ENCODE measurements around the gene PIK3AP1.

The PIK3AP1 gene

DNA sequence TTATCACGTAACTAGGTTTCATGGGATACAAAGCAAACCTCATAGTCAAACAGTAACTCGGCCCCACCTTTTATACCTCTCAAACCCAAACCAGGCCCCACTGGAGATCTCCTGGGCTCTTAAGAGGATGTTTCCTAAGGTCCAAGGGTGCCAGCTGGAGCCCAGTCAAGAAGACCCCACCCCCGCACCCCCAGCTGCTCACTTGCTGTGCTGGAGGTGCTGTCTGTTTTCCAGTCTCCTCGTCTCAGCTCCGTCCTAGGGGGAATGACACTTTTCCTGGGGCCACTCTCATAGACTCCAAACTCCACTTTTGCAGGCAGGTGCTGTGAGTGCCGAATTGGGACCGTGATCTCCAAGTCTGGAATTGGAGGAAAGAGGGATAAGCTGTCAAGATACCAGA, 110.8 kb downstream of the PIK3AP1 start:
- Histone ChIP-seq H3K4me2 (ENCODE audit: low read depth, low read length) (no peak overlapping the region), H2AFZ (ENCODE audit: low read length) (no peak overlapping the region), H3K27me3 (replicated peaks; ENCODE audit: insufficient read depth, low read length) (no peaks in the 10 kb centered on the region)

DNA sequence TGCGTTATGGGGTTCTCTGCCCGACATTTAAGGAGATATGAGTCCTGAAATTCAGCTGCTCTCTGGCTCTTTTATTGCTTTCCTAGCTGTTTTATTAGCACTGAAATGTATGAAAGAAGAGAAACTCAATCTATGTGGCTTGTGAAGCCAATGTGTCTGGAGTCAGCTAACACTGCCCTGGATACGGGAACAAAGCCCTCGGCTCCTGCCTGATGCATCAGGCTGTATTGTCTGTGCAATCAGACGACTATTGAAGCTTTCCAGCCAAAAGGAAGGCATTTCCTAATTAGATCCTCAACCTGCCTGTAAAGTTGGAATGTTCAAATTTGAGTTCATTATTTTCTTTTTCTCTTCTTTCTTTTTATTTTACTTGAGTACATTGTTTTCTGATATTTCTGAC, 111.5 kb downstream of the PIK3AP1 start:
- H3K9me3 ChIP-seq (replicated peaks; ENCODE audit: insufficient read depth, low read length) = no peaks in the 10 kb centered on the region
- TF ChIP-seq EZH2 (optimal IDR thresholded peaks at IDR 0.05; ENCODE audit: low read depth, low read length) (no peak), EZH2phosphoT487 (IDR thresholded peaks at IDR 0.05; ENCODE audit: low read length) (no peak)
- TF ChIP-seq, protein P1, sequence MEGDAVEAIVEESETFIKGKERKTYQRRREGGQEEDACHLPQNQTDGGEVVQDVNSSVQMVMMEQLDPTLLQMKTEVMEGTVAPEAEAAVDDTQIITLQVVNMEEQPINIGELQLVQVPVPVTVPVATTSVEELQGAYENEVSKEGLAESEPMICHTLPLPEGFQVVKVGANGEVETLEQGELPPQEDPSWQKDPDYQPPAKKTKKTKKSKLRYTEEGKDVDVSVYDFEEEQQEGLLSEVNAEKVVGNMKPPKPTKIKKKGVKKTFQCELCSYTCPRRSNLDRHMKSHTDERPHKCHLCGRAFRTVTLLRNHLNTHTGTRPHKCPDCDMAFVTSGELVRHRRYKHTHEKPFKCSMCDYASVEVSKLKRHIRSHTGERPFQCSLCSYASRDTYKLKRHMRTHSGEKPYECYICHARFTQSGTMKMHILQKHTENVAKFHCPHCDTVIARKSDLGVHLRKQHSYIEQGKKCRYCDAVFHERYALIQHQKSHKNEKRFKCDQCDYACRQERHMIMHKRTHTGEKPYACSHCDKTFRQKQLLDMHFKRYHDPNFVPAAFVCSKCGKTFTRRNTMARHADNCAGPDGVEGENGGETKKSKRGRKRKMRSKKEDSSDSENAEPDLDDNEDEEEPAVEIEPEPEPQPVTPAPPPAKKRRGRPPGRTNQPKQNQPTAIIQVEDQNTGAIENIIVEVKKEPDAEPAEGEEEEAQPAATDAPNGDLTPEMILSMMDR (IDR thresholded peaks at IDR 0.05; ENCODE audit: low read length) = no peak
- H3F3A ChIP-seq (ENCODE audit: insufficient read depth, low read length) = no peaks in the 10 kb centered on the region
- H3K36me3 ChIP-seq (replicated peaks; ENCODE audit: insufficient read depth, low read length) = no peaks in the 10 kb centered on the region
- H3K27ac ChIP-seq (ENCODE audit: low read length) = no peak overlapping the region
- H3K4me3 ChIP-seq (ENCODE audit: low read length) = no peak overlapping the region
- H3K9ac ChIP-seq (ENCODE audit: low read length) = no peak overlapping the region
- H3K9me2 ChIP-seq (replicated peaks; ENCODE audit: insufficient read depth, low read length) = no peaks in the 10 kb centered on the region
- no peak for DNase-seq
- H3K4me1 ChIP-seq (ENCODE audit: low read length) = no peaks in the 10 kb centered on the region
- H2AFZ ChIP-seq (ENCODE audit: low read length) = no peak overlapping the region
- H3K79me2 ChIP-seq (ENCODE audit: low read length) = no peaks in the 10 kb centered on the region
- no peak overlapping the region for H3K4me2 ChIP-seq (ENCODE audit: low read depth, low read length)
- H3K27me3 ChIP-seq (replicated peaks; ENCODE audit: insufficient read depth, low read length) = no peaks in the 10 kb centered on the region
- H4K20me1 ChIP-seq (ENCODE audit: insufficient read depth, low read length) = no peaks in the 10 kb centered on the region

More for the DNA sequence above, 110.8 kb downstream of the PIK3AP1 start:
- H3K9me2 ChIP-seq (replicated peaks; ENCODE audit: insufficient read depth, low read length) = no peaks in the 10 kb centered on the region
- H3K36me3 ChIP-seq (replicated peaks; ENCODE audit: insufficient read depth, low read length) = no peaks in the 10 kb centered on the region
- no peaks in the 10 kb centered on the region for H3K4me1 ChIP-seq (ENCODE audit: low read length)
- no peak overlapping the region for H3K4me3 ChIP-seq (ENCODE audit: low read length)
- DNase-seq = no peak
- no peaks in the 10 kb centered on the region for H3K9me3 ChIP-seq (replicated peaks; ENCODE audit: insufficient read depth, low read length)
- TF ChIP-seq, protein P1 (IDR thresholded peaks at IDR 0.05; ENCODE audit: low read length) = no peak
- no peak for TF ChIP-seq EZH2 (optimal IDR thresholded peaks at IDR 0.05; ENCODE audit: low read depth, low read length)
- TF ChIP-seq EZH2phosphoT487 (IDR thresholded peaks at IDR 0.05; ENCODE audit: low read length) = no peak
- no peaks in the 10 kb centered on the region for H4K20me1 ChIP-seq (ENCODE audit: insufficient read depth, low read length)
- H3K27ac ChIP-seq (ENCODE audit: low read length) = no peak overlapping the region
- H3K79me2 ChIP-seq (ENCODE audit: low read length) = no peaks in the 10 kb centered on the region
- H3K9ac ChIP-seq (ENCODE audit: low read length) = no peak overlapping the region
- H3F3A ChIP-seq (ENCODE audit: insufficient read depth, low read length) = no peaks in the 10 kb centered on the region

DNA sequence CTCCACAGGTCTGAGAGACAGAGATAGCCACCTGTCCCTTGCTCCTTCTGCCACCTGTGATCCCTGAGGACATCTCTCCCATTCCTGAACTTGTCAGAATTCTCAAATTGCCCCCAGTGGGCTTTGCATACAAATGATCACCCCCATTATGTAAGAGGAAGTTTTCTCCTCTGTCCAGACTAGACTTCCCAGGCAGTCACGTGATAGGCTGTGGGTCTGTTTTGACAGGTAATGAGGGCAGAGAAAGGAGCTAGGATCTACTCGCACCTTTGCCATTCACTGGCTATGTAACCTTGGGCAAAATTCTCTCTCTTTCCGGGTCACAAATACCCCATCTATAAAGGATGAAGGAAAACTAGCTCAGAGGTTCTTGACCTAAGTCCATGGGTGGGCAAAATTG, 112.1 kb downstream of the PIK3AP1 start:
- no peak for DNase-seq
- Histone ChIP-seq H3K36me3 (replicated peaks; ENCODE audit: insufficient read depth, low read length) (no peaks in the 10 kb centered on the region), H3K4me2 (ENCODE audit: low read depth, low read length) (no peak overlapping the region), H3K27me3 (replicated peaks; ENCODE audit: insufficient read depth, low read length) (no peaks in the 10 kb centered on the region), H3K9ac (ENCODE audit: low read length) (no peak overlapping the region), H3F3A (ENCODE audit: insufficient read depth, low read length) (no peaks in the 10 kb centered on the region), H2AFZ (ENCODE audit: low read length) (no peak overlapping the region), H3K4me3 (ENCODE audit: low read length) (no peak overlapping the region), H3K9me3 (replicated peaks; ENCODE audit: insufficient read depth, low read length) (no peaks in the 10 kb centered on the region), H3K9me2 (replicated peaks; ENCODE audit: insufficient read depth, low read length) (no peaks in the 10 kb centered on the region), H3K4me1 (ENCODE audit: low read length) (no peaks in the 10 kb centered on the region), H4K20me1 (ENCODE audit: insufficient read depth, low read length) (no peaks in the 10 kb centered on the region), H3K79me2 (ENCODE audit: low read length) (no peaks in the 10 kb centered on the region), H3K27ac (ENCODE audit: low read length) (no peak overlapping the region)
- TF ChIP-seq EZH2phosphoT487 (IDR thresholded peaks at IDR 0.05; ENCODE audit: low read length) = no peak
- TF ChIP-seq EZH2 (optimal IDR thresholded peaks at IDR 0.05; ENCODE audit: low read depth, low read length) = no peak
- TF ChIP-seq, protein P1 (IDR thresholded peaks at IDR 0.05; ENCODE audit: low read length) = no peak
